Keratinocyte (primary cell): ENCODE results near the gene KCTD13. TPM values are rescaled to one million over a fixed set of nuclear protein-coding genes. Genes with fewer than 3 reads are reported as not detected.

Experiments
- DNase-seq: peaks from one replicate; pipeline ENCODE4 v3.0.0-alpha.2; 2011; ENCODE audit warnings: low read depth, missing footprints, low spot score
- FAIRE-seq: peaks from 2 replicates; lab custom pipeline; 2011; peaks lifted over from hg19 to GRCh38; lab: Jason Lieb, UNC
- H2AFZ ChIP-seq: 2 replicates; pipeline ENCODE4 v1.6.0; 2012; ENCODE audit warnings: low read length, control low read depth, inconsistent platforms; ENCODE audit not compliant: control insufficient read depth
- H3K27ac ChIP-seq: 2 replicates; pipeline ENCODE4 v1.5.1; 2011; ENCODE audit warnings: low read length; ENCODE audit not compliant: control insufficient read depth, insufficient read depth
- H3K27me3 ChIP-seq: 3 replicates; pipeline ENCODE4 v1.6.0; 2011; ENCODE audit warnings: low read length; ENCODE audit not compliant: control insufficient read depth, insufficient read depth; ENCODE audit errors: extremely low read depth
- H3K36me3 ChIP-seq, 2 experiments: 2 replicates in 1 of 2; 3 replicates in 1 of 2; pipeline ENCODE4 v1.5.1; 2011; ENCODE audit warnings: low read length in 2 of 2, mild to moderate bottlenecking in 1 of 2; ENCODE audit not compliant: control insufficient read depth in 2 of 2, insufficient read depth in 2 of 2; ENCODE audit errors: extremely low read depth in 1 of 2
- H3K4me1 ChIP-seq: 3 replicates; pipeline ENCODE4 v1.5.1; 2011; ENCODE audit warnings: low read length; ENCODE audit not compliant: control insufficient read depth, insufficient read depth; ENCODE audit errors: extremely low read depth
- H3K4me2 ChIP-seq: 3 replicates; pipeline ENCODE4 v1.6.0; 2011; ENCODE audit warnings: low read depth, low read length; ENCODE audit not compliant: control insufficient read depth, insufficient read depth; ENCODE audit errors: extremely low read depth
- H3K4me3 ChIP-seq, 3 experiments: fragments of 200-600 bp in 1 of 3; sonication (generic) in 1 of 3; 2 replicates in 2 of 3; 3 replicates in 1 of 3; pipeline ENCODE4 v1.5.1; 2011 to 2016; ENCODE audit warnings: low read length in 3 of 3, mild to moderate bottlenecking in 3 of 3, control low read depth in 2 of 3, inconsistent platforms in 1 of 3, low read depth in 1 of 3, mixed read lengths in 1 of 3, mixed run types in 1 of 3, moderate library complexity in 1 of 3; ENCODE audit not compliant: control insufficient read depth in 2 of 3, insufficient read depth in 2 of 3; ENCODE audit errors: extremely low read depth in 1 of 3
- H3K79me2 ChIP-seq: 2 replicates; pipeline ENCODE4 v1.6.0; 2012; ENCODE audit warnings: low read length; ENCODE audit not compliant: control insufficient read depth, insufficient read depth
- H3K9ac ChIP-seq: 3 replicates; pipeline ENCODE4 v1.6.0; 2011; ENCODE audit warnings: low read length; ENCODE audit not compliant: control insufficient read depth, insufficient read depth; ENCODE audit errors: extremely low read depth
- H3K9me1 ChIP-seq: 3 replicates; pipeline ENCODE4 v1.6.0; 2011; ENCODE audit warnings: low read length; ENCODE audit not compliant: control insufficient read depth, insufficient read depth; ENCODE audit errors: extremely low read depth
- H3K9me3 ChIP-seq: 2 replicates; pipeline ENCODE4 v1.5.1; 2012; ENCODE audit warnings: low read depth, low read length; ENCODE audit not compliant: control insufficient read depth
- H4K20me1 ChIP-seq: 3 replicates; pipeline ENCODE4 v1.6.0; 2011; ENCODE audit warnings: low read length; ENCODE audit not compliant: control insufficient read depth, insufficient read depth; ENCODE audit errors: extremely low read depth
- CTCF ChIP-seq, 3 experiments: IDR thresholded peaks in 1 of 3; conservative IDR thresholded peaks in 1 of 3; optimal IDR thresholded peaks in 1 of 3; 2 replicates in 2 of 3; 3 replicates in 1 of 3; pipeline versions ENCODE3 to v1.5.1; 2011; ENCODE audit warnings: low read length in 3 of 3, mild to moderate bottlenecking in 3 of 3, moderate library complexity in 2 of 3, control low read depth in 1 of 3, inconsistent platforms in 1 of 3; ENCODE audit not compliant: insufficient read depth in 2 of 3; ENCODE audit errors: extremely low read depth in 1 of 3
- EZH2 ChIP-seq: IDR thresholded peaks from one replicate; pipeline ENCODE4 v1.6.1; 2012; ENCODE audit warnings: inconsistent platforms, mild to moderate bottlenecking, low read length, moderate library complexity
- dilution Hi-C: fragments of 300-500 bp; cut with MboI; formaldehyde crosslinking; loops from one replicate; pipeline ENCODE4 v1.7.0; 2020; ENCODE audit warnings: low sequenced_read_pairs; ENCODE audit not compliant: extremely low pct_ligation_motif_present
- polyA plus RNA-seq, 5 experiments: library from polyadenylated mRNA; depleted of rRNA in 3 of 5; stranded (reverse) in 3 of 5; stranded (forward) in 1 of 5; unstranded in 1 of 5; fragments of >200 nt; gene quantifications; 1 replicate in 1 of 5; 2 replicates in 3 of 5; 3 replicates in 1 of 5; pipeline versions ENCODE4 v1.2.1 to v1.2.3, GENCODE V29; 2011 to 2012; ENCODE audit warnings: missing spikeins in 2 of 5, low read depth in 1 of 5, low replicate concordance in 1 of 5

The KCTD13 gene
- polyA plus RNA-seq, 1 donor (not counting 4 experiments of a cell fraction or from before 2014, with no cell fraction given), result 9.2 TPM

GRCh38 chr16:29893553-29893952 lies 32.5 kb downstream of the KCTD13 start:
- no peak for TF ChIP-seq CTCF (optimal IDR thresholded peaks at IDR 0.05 in 1 of 3, IDR thresholded peaks at IDR 0.05 in 1 of 3, conservative IDR thresholded peaks at IDR 0.05 in 1 of 3; ENCODE audit: extremely low read depth in 1 of 3, insufficient read depth in 2 of 3, low read length in 3 of 3)
- no peak for TF ChIP-seq EZH2
- H3K9me1 ChIP-seq, result no peaks in the 10 kb centered on the region
- peaks cover 2% of the 10 kb centered on the region for H3K4me1 ChIP-seq
- dilution Hi-C loops, result no loop called here
- H3K9me3 ChIP-seq, result no peaks in the 10 kb centered on the region
- no peaks in the 10 kb centered on the region for H3K79me2 ChIP-seq
- H4K20me1 ChIP-seq, result no peaks in the 10 kb centered on the region
- no peak overlapping the region for H3K9ac ChIP-seq
- no peak for DNase-seq
- H3K27me3 ChIP-seq, result peaks cover 14% of the 10 kb centered on the region
- no peak overlapping the region for H3K27ac ChIP-seq
- no peak for FAIRE-seq
- no peak overlapping the region for H3K4me2 ChIP-seq
- H2AFZ ChIP-seq, result no peak overlapping the region
- H3K4me3 ChIP-seq, result no peak overlapping the region
- H3K36me3 ChIP-seq, result no peaks in the 10 kb centered on the region

- no peaks in the 10 kb centered on the region for H4K20me1 ChIP-seq
- no peaks in the 10 kb centered on the region for H3K36me3 ChIP-seq
- H3K27me3 ChIP-seq, result peaks cover 3% of the 10 kb centered on the region
- H3K27ac ChIP-seq, result no peak overlapping the region
- no peak for TF ChIP-seq EZH2
- TF ChIP-seq CTCF (optimal IDR thresholded peaks at IDR 0.05 in 1 of 3, IDR thresholded peaks at IDR 0.05 in 1 of 3, conservative IDR thresholded peaks at IDR 0.05 in 1 of 3; ENCODE audit: extremely low read depth in 1 of 3, insufficient read depth in 2 of 3, low read length in 3 of 3), result no peak
- no peak overlapping the region for H3K4me2 ChIP-seq
- H3K9ac ChIP-seq, result no peak overlapping the region
- DNase-seq, result no peak
- H2AFZ ChIP-seq, result no peak overlapping the region
- H3K79me2 ChIP-seq, result no peaks in the 10 kb centered on the region
- no peaks in the 10 kb centered on the region for H3K9me1 ChIP-seq
- no peak for FAIRE-seq
- H3K4me3 ChIP-seq, result no peak overlapping the region
- dilution Hi-C loops, result no loop called here
- no peaks in the 10 kb centered on the region for H3K9me3 ChIP-seq
- H3K4me1 ChIP-seq, result no peaks in the 10 kb centered on the region
These were observed 33.6 kb downstream of the KCTD13 start for GRCh38 chr16:29892458-29892813.
